ENCODE measurements around the gene KRTAP9-4. TPM values are rescaled to one million over a fixed set of nuclear protein-coding genes. Genes with fewer than 3 reads are reported as not detected.
"Not testable (repeated sequence)": the region's sequence is repeated elsewhere in the genome, so short reads cannot be mapped to it uniquely, and the experiment has no call there.

Gene KRTAP9-4, protein sequence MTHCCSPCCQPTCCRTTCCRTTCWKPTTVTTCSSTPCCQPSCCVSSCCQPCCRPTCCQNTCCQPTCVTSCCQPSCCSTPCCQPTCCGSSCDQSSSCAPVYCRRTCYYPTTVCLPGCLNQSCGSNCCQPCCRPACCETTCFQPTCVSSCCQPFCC
- total RNA-seq (ENCODE audit: insufficient read depth, low replicate concordance): 1.2 TPM

DNA sequence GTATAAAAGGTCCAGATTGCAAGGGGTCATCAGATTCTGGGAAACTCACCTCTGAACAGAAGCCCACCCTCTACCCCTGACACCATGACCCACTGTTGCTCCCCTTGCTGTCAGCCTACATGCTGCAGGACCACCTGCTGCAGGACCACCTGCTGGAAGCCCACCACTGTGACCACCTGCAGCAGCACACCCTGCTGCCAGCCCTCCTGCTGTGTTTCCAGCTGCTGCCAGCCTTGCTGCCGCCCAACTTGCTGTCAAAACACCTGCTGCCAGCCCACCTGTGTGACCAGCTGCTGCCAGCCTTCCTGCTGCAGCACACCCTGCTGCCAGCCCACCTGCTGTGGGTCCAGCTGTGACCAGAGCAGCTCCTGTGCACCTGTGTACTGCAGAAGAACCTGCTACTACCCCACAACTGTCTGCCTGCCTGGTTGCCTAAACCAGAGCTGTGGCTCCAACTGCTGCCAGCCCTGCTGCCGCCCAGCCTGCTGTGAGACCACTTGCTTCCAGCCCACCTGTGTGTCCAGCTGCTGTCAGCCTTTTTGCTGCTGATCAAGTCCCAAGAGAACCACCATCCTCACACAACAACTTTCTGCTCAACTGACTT is at the start of gene KRTAP9-4:
Gene KRTAP9-4 (plus strand): TSS at position 51 of the 604 bp plus-strand sequence. CDS start 34 bp downstream, at position 85.
- DNase-seq (ENCODE audit: low spot score): not testable (repeated sequence)

DNA sequence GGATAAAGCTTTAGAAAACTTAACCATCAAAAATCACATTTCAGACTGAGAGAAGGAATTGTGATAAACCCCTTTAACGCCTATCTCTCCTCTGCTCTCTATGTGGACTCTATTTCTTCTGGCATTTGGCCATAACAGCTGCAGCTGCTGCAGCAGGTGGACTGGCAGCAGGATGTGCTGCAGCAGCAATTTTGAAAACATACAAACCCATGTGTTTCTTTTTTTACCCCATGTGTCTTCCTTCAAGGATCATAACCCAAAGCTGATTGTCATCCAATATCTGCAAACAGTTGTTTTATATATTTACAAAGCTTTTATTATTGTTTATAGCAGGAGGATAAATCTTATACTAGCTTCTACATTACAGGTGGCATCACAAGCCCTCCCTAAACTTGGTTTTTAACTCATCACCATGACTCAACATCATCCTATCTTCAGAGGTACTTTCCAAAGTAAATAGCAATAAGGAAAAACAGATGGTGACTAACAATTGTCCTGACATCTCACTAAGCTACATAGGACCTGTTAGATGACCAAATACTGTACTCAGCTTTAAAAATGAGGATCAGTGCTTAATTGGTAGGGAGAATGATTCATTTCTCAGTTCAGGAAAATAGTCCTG is 37.5 kb upstream of the KRTAP9-4 start:
- no peak for DNase-seq (ENCODE audit: low spot score)

DNA sequence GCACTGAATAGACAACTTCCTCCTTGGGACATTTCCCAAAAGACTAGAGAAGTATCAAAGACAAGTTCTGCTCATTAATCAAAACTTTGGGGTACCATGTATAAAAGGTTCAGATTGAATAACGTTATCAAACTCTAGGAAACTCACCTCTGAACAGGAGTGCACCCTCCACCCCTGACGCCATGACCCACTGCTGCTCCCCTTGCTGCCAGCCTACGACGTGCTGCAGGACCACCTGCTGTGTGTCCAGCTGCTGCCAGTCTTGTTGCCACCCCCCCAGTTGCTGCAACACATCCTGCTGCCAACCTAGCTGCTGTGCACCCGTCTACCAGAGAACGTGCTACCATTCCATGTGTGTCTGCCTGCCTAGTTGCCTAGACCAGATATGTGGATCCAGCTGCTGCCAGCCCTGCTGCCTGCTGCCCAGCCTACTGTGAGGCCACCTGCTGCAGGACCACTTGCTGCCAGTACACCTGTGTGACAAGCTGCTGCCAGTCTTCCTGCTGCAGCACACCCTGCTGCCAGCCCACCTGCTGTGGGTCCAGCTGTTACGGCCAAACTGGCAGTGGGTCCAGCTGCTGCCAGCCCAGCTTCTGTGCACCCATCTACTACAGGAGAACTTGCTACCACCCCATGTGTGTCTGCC is 36.8 kb upstream of the KRTAP9-4 start:
- no peak for DNase-seq (ENCODE audit: low spot score)

DNA sequence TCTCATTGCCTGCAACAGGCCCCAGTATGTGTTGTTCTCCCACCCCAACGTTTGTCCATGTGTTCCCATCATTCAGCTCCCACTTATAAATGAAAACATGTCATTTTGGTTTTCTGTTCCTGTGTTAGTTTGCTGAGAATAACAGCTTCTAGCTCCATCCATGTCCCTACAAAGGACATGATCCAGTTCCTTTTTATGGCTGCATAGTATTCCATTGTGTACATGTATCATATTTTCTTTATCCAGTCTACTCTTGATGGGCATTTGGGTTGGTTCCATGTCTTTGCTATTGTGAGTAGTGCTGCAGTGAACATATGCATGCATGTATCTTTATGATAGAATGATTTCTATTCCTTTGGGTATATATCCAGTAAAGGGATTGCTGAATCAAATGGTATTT is 33.8 kb upstream of the KRTAP9-4 start:
- DNase-seq (ENCODE audit: low spot score): no peak

DNA sequence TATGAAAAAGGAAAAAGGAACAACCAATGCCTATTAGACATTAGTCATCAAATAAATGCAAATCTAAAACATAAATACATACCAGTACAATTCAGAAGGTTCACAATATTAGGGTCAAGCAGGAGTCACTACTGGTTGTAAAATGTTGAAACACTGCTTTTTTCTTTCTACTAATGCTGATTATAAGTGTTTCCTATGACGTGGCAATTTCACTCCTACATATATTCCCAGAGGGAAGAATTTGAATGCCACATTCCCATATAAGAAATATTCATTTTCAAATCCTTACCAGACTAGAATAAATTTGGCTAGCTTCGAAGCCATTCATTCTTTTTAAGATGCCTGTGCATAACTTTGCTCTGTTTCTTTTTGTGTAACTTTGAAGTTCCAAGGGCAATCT is 25.7 kb upstream of the KRTAP9-4 start:
- DNase-seq (ENCODE audit: low spot score): no peak

DNA sequence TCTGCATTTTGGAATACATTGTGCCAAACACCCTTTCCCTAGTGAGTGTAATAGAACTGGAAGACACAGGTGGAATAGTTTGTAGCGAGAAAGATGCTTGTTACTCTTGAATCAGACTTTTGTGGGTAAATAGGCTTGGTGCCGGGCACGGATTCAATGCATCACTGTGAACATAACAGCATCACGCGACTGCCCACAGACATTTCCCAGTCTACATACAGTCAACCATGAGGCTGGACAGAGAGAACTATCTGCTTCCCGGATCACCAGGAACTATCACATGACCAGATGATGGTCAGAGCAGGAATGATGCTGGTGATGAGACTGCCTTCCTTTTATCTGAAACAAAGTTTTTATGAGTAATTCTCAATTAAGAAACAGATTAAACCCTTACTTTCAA is 23.4 kb upstream of the KRTAP9-4 start:
- no peak for DNase-seq (ENCODE audit: low spot score)

DNA sequence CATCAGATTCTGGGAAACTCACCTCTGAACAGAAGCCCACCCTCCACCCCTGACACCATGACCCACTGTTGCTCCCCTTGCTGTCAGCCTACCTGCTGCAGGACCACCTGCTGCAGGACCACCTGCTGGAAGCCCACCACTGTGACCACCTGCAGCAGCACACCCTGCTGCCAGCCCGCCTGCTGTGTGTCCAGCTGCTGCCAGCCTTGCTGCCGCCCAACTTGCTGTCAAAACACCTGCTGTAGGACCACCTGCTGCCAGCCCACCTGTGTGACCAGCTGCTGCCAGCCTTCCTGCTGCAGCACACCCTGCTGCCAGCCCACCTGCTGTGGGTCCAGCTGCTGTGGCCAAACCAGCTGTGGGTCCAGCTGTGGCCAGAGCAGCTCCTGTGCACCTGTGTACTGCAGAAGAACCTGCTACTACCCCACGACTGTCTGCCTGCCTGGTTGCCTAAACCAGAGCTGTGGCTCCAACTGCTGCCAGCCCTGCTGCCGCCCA is 22.8 kb upstream of the KRTAP9-4 start, which contains the start of gene KRTAP9-2:
Gene KRTAP9-2 (plus strand): TSS at position 51 of the 498 bp plus-strand sequence. CDS start 7 bp downstream, at position 58.
- not testable (repeated sequence) for DNase-seq (ENCODE audit: low spot score)

DNA sequence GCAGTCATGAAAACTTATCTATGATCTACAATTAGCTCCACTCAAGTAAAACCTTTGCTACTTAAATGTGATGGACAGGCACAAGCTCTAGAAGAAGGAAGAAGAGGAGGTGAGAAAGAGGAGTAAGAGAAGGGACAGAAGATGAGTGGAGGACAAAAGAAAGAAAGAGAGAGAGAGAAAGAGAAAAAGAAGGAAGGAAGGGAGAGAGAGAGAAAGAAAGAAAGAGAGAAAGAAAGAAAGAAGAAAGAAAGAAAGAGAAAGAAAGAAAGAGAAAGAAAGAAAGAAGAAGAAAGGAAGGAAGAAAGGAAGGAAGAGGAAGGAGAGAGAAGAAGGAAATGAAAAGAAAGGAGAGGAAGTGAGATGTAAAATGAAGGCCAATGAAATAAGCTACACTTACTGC is 19.4 kb upstream of the KRTAP9-4 start:
- no peak for DNase-seq (ENCODE audit: low spot score)

DNA sequence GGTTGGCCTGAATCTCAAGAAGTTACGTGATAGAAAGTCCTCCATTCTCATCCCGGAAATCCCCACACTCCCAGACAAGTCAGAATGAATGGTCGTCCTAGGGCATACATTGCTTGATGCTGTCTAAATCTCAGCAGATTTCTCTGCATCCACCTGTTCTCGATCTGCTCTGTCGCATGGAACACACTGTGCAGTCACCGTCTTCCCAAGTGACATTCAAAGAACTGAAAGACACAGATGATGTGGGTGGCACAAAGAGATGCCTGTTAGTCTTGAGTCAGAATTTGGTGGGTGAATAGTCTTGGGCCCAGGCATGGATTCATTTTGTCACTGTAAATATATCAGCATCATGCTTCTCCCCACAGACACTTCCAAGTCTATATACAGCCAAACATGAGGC is 17.8 kb upstream of the KRTAP9-4 start:
- DNase-seq (ENCODE audit: low spot score): no peak

DNA sequence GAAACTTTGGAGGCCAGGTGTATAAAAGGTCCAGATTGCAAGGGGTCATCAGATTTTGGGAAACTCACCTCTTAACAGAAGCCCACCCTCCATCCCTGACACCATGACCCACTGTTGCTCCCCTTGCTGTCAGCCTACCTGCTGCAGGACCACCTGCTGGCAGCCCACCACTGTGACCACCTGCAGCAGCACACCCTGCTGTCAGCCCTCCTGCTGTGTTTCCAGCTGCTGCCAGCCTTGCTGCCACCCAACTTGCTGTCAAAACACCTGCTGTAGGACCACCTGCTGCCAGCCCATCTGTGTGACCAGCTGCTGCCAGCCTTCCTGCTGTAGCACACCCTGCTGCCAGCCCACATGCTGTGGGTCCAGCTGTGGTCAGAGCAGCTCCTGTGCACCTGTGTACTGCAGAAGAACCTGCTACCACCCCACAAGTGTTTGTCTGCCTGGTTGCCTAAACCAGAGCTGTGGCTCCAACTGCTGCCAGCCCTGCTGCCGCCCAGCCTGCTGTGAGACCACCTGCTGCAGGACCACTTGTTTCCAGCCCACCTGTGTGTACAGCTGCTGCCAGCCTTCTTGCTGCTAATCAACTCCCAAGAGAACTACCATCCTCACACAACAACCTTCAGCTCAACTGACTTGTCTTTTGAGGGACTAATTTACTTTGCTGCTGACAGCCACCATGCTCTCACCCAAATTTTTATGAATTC is 16.9 kb upstream of the KRTAP9-4 start, which contains the start of gene KRTAP9-3:
Gene KRTAP9-3 (plus strand): TSS at position 51 of the 707 bp plus-strand sequence. CDS start 53 bp downstream, at position 104.
- DNase-seq (ENCODE audit: low spot score): not testable (repeated sequence)

DNA sequence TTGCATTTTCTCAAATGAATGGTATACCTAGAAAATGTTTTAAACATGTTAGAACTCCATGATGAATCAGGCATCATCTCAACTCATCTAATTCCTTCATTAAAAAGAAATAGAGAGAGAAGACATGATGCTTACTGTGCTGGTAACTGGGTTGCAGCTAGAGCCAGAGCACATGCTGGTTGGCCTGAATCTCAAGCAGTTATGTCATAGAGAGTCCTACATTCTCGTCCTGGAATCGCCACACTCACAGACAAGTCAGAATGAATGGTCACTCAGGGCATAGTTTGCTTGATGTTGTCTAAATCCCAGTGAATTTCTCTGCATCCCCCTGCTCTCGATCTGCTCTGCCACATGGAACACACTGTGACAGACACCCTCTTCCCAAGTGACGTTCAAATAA is 12.4 kb upstream of the KRTAP9-4 start:
- not testable (repeated sequence) for DNase-seq (ENCODE audit: low spot score)

DNA sequence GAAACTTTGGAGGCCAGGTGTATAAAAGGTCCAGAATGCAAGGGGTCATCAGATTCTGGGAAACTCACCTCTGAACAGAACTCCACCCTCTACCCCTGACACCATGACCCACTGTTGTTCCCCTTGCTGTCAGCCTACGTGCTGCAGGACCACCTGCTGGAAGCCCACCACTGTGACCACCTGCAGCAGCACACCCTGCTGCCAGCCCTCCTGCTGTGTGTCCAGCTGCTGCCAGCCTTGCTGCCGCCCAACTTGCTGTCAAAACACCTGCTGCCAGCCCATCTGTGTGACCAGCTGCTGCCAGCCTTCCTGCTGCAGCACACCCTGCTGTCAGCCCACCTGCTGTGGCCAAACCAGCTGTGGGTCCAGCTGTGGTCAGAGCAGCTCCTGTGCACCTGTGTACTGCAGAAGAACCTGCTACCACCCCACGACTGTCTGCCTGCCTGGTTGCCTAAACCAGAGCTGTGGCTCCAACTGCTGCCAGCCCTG is 11.5 kb upstream of the KRTAP9-4 start, which contains the start of gene KRTAP9-8:
Gene KRTAP9-8 (plus strand): TSS at position 51 of the 489 bp plus-strand sequence. CDS start 53 bp downstream, at position 104.
- DNase-seq (ENCODE audit: low spot score): not testable (repeated sequence)

DNA sequence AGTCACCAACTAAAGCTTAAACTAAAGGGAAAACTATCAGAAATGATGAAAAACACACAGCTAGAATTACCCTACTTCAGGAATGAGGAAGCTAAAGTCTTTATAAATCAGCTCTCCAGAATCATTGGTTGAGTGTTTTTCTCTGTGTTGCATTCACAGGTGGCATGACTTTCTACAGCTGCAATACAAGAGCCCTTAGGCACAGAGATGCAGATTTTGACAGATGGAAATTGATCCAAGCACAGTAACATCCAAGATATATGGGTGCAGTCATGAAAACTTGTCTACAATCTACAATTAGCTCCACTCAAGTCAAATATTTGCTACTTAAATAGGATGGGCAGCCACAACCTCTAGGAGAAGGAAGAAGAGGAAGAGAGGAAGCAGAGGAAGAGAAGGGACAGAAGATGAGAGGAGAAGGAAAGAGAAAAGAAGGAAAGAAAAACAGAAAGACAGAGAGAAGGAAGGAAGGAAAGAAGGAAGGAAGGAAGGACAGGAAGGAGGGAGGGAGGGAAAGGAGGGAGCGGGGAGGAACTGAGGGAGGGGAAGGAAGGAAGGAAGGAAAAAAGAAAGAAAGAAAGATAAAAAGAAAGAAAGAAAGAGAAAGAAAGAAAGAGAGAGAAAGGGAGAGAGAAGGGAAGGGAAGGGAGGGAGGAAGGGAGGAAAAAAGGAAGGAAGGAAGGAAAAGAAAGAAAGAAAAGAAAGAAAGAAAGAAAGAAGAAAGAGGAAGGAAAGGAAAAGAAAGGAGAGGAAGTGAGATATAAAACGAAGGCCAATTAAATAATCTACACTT is 2.3 kb upstream of the KRTAP9-4 start:
- not testable (repeated sequence) for DNase-seq (ENCODE audit: low spot score)

DNA sequence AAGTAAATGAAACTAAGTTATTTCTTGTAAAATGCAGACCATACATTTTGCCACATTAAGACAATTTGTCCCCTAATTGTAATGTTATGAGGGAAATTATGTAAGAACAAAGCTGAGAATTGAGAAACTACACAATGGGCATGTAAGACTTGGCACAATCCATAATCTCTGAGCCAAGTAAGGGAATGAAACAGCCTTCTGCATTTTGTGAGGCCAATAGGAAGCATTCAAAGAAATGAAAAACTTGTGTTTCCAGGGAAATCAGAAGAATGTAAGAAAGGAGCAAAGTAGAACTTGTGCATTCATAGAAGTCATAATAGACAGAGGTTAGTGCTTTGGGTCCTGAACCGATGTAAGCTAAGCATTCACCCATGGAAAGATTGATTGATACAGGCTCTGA is 1.8 kb downstream of the KRTAP9-4 start:
- DNase-seq (ENCODE audit: low spot score): no peak

DNA sequence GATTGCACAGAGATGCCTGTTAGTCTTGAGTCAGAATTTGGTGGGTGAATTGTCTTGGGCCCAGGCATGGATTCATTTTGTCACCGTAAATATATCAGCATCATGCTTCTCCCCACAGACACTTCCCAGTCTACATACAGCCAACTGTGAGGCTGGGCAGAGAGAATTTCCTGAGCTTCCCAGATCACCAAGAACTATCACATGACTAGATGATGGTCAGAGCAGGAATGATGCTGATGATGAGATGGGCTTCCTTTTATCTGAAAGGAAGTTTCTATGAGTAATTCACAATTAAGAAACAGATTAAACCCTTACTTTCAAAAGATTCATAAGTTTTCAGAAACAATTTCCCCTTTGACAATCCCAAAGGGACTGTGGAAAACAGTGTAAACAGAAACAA is 5.4 kb downstream of the KRTAP9-4 start:
- no peak for DNase-seq (ENCODE audit: low spot score)

DNA sequence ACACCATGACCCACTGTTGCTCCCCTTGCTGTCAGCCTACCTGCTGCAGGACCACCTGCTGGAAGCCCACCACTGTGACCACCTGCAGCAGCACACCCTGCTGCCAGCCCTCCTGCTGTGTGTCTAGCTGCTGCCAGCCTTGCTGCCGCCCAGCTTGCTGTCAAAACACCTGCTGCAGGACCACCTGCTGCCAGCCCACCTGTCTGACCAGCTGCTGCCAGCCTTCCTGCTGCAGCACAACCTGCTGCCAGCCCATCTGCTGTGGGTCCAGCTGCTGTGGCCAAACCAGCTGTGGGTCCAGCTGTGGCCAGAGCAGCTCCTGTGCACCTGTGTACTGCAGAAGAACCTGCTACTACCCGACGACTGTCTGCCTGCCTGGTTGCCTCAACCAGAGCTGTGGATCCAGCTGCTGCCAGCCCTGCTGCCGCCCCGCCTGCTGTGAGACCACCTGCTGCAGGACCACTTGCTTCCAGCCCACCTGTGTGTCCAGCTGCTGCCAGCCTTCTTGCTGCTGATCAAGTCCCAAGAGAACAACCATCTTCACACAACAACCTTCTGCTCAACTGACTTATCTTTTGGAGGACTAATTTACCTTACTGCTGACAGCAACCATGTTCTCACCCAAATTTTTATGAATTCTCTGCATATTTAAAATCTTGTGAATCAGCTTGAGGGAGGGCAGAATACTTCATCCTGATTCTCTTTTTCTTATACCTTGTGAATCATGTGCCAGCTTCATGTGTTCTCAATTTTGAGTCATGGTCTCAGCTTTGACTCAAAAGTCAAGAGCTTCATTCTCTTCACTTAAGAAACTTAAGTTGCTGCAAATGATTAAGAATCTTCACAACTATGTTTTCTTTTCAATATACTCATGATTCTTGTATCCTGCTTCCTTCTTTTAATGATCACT is 6.1 kb downstream of the KRTAP9-4 start, which contains the start of gene KRTAP9-9:
Gene KRTAP9-9 (plus strand): TSS at position 4 of the 910 bp plus-strand sequence.
- not testable (repeated sequence) for DNase-seq (ENCODE audit: low spot score)

DNA sequence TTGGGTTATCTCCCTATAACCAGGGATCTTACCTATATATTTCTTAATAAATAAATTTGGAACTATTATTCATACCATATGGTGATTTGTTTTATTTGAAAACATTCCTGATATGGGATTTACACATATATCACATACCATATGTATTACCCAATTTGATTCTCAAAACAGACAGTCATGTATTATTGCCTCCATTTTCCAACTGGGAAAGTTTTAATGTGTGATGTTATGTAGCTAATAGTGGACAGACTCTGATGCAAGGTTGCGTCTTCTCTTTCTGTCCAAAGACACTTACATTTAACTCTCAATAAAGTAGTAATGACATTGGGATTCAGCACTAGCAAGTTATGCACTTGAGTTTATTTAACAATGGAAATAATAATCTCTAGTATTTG is 6.8 kb downstream of the KRTAP9-4 start:
- no peak for DNase-seq (ENCODE audit: low spot score)

DNA sequence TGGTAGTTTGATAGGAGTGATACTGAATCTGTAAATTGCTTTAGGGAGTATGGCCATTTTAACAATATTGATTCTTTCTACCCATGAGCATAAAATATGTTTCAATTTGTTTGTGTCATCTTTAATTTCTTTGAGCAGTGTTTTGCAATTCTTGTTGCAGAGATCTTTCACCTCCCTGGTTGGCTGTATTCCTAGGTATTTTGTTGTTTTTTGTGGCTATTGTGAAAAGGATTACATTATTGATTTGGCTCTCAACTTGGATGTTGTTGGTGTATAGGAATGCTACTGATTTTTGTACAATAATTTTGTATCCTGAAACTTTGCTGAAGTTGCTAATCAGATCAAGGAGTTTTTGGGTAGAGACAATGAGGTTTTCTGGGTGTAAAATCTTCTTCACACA is 8.9 kb downstream of the KRTAP9-4 start:
- DNase-seq (ENCODE audit: low spot score): no peak

DNA sequence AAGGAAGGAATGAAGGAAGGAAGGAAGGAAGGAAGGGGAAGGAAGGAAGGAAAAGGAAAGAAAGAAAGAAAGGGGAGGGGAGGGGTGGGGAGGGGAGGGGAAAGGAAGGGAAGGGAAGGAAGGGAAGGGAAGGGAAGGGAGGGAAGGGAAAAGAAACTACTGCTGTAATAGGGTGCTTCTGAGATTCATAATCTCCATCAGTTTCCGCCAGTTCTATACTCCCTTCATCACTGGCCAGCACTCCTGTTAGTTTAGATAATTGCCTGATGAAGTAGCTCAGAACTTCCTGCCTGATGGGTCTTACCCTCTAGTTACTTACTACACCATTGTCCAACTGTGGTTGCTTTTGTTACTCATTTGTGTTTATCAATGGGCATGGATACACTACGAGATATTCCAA is 13.7 kb downstream of the KRTAP9-4 start:
- no peak for DNase-seq (ENCODE audit: low spot score)
